HG02623 (cell line): Measurements from ENCODE around the gene ARPC1B.
"Not testable (repeated sequence)": the region's sequence is repeated elsewhere in the genome, so short reads cannot be mapped to it uniquely, and the experiment has no call there.

Experiments used
- ATAC-seq: cut with Tn5 transposase; IDR thresholded peaks from one replicate; pipeline ENCODE4 v1.9.1; 2021; ENCODE audit warnings: moderate library complexity; ENCODE audit not compliant: unreplicated experiment

Gene ARPC1B

GRCh38 chr7:99408379-99409191, 34.1 kb downstream of the ARPC1B start, which contains the start of the genes BUD31 and PDAP1:
BUD31 (plus strand) TSS chr7:99408969; CDS start chr7:99411093, 2,124 bp downstream.
PDAP1 (minus strand) TSS chr7:99408597; CDS start chr7:99408548, 49 bp downstream.
- peak; percentile 75 for ATAC-seq

- peak; percentile 3 for ATAC-seq
These were observed 34.7 kb downstream of the ARPC1B start for GRCh38 chr7:99409192-99409572.

- no peak for ATAC-seq
These were observed 35.3 kb downstream of the ARPC1B start for GRCh38 chr7:99409806-99410205.

- no peak for ATAC-seq
These were observed 36.1 kb downstream of the ARPC1B start for GRCh38 chr7:99410635-99411034.

- ATAC-seq: not testable (repeated sequence)
These were observed 41.1 kb downstream of the ARPC1B start for GRCh38 chr7:99415513-99416127.

GRCh38 chr7:99418260-99418659, 43.7 kb downstream of the ARPC1B start:
- no peak for ATAC-seq

- no peak for ATAC-seq
These were observed 44.9 kb downstream of the ARPC1B start for GRCh38 chr7:99419323-99420021.

- no peak for ATAC-seq
These were observed 45.7 kb downstream of the ARPC1B start for GRCh38 chr7:99420213-99420612.

GRCh38 chr7:99420986-99421385, 46.5 kb downstream of the ARPC1B start:
- ATAC-seq: no peak

GRCh38 chr7:99422186-99422585, 47.7 kb downstream of the ARPC1B start:
- ATAC-seq: no peak

- no peak for ATAC-seq
These were observed 48.1 kb downstream of the ARPC1B start for GRCh38 chr7:99422625-99423024.

GRCh38 chr7:99424932-99425730, 50.6 kb downstream of the ARPC1B start:
- ATAC-seq: no peak

- ATAC-seq: no peak
These were observed 54.5 kb downstream of the ARPC1B start for GRCh38 chr7:99428972-99429566.

- no peak for ATAC-seq
These were observed 55.2 kb downstream of the ARPC1B start for GRCh38 chr7:99429756-99430155.

- not testable (repeated sequence) for ATAC-seq
These were observed 57.4 kb downstream of the ARPC1B start for GRCh38 chr7:99431756-99432540.

GRCh38 chr7:99433158-99433557, 58.6 kb downstream of the ARPC1B start:
- no peak for ATAC-seq

GRCh38 chr7:99437946-99438572, 63.5 kb downstream of the ARPC1B start:
- no peak for ATAC-seq

GRCh38 chr7:99438573-99439480, 64.3 kb downstream of the ARPC1B start, which contains the start of the genes CPSF4 and PTCD1:
CPSF4 (plus strand) TSS chr7:99438943; CDS start chr7:99439083, 140 bp downstream.
PTCD1 (minus strand) TSS chr7:99438798; CDS start chr7:99435242, 3,556 bp downstream.
- ATAC-seq: peak; percentile 91
